ENCODE measurements around the gene NLGN1.
A peak's percentile ranks its signal among the peaks of the same experiment; 100 is the strongest.

Gene NLGN1

GRCh38 chr3:173875790-173876189 lies 478.2 kb downstream of the NLGN1 start:
- ATAC-seq, result no peak
- TF ChIP-seq ARNTL (CRISPR knock-in tag; IDR thresholded peaks at IDR 0.05; ENCODE audit: borderline replicate concordance, low read depth), result no peak
- TF ChIP-seq ISL1 (CRISPR knock-in tag; IDR thresholded peaks at IDR 0.05), result peak; percentile 55

GRCh38 chr3:173876476-173876875 lies 478.9 kb downstream of the NLGN1 start:
- TF ChIP-seq TCF4 (CRISPR knock-in tag; IDR thresholded peaks at IDR 0.05; ENCODE audit: borderline replicate concordance), result no peak
- TF ChIP-seq PPARA (CRISPR knock-in tag; IDR thresholded peaks at IDR 0.05; ENCODE audit: borderline replicate concordance), result no peak
- TF ChIP-seq OSR1 (CRISPR knock-in tag; IDR thresholded peaks at IDR 0.05), result no peak
- no peak for TF ChIP-seq RARB (CRISPR knock-in tag; IDR thresholded peaks at IDR 0.05)
- no peak for TF ChIP-seq ISL1 (CRISPR knock-in tag; IDR thresholded peaks at IDR 0.05)
- no peak for TF ChIP-seq BACH2 (CRISPR knock-in tag; IDR thresholded peaks at IDR 0.05; ENCODE audit: borderline replicate concordance)
- no peak for TF ChIP-seq ZFP30 (CRISPR knock-in tag; IDR thresholded peaks at IDR 0.05)
- TF ChIP-seq, protein P1, sequence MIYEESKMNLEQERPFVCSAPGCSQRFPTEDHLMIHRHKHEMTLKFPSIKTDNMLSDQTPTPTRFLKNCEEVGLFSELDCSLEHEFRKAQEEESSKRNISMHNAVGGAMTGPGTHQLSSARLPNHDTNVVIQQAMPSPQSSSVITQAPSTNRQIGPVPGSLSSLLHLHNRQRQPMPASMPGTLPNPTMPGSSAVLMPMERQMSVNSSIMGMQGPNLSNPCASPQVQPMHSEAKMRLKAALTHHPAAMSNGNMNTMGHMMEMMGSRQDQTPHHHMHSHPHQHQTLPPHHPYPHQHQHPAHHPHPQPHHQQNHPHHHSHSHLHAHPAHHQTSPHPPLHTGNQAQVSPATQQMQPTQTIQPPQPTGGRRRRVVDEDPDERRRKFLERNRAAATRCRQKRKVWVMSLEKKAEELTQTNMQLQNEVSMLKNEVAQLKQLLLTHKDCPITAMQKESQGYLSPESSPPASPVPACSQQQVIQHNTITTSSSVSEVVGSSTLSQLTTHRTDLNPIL (CRISPR knock-in tag; IDR thresholded peaks at IDR 0.05; ENCODE audit: low read depth), result no peak
- TF ChIP-seq ZNF70 (CRISPR knock-in tag; IDR thresholded peaks at IDR 0.05), result no peak
- TF ChIP-seq, protein P2, sequence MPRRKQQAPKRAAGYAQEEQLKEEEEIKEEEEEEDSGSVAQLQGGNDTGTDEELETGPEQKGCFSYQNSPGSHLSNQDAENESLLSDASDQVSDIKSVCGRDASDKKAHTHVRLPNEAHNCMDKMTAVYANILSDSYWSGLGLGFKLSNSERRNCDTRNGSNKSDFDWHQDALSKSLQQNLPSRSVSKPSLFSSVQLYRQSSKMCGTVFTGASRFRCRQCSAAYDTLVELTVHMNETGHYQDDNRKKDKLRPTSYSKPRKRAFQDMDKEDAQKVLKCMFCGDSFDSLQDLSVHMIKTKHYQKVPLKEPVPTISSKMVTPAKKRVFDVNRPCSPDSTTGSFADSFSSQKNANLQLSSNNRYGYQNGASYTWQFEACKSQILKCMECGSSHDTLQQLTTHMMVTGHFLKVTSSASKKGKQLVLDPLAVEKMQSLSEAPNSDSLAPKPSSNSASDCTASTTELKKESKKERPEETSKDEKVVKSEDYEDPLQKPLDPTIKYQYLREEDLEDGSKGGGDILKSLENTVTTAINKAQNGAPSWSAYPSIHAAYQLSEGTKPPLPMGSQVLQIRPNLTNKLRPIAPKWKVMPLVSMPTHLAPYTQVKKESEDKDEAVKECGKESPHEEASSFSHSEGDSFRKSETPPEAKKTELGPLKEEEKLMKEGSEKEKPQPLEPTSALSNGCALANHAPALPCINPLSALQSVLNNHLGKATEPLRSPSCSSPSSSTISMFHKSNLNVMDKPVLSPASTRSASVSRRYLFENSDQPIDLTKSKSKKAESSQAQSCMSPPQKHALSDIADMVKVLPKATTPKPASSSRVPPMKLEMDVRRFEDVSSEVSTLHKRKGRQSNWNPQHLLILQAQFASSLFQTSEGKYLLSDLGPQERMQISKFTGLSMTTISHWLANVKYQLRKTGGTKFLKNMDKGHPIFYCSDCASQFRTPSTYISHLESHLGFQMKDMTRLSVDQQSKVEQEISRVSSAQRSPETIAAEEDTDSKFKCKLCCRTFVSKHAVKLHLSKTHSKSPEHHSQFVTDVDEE (CRISPR knock-in tag; IDR thresholded peaks at IDR 0.05), result no peak
- no peak for TF ChIP-seq CSDC2 (CRISPR knock-in tag; IDR thresholded peaks at IDR 0.05)
- no peak for TF ChIP-seq ARNTL (CRISPR knock-in tag; IDR thresholded peaks at IDR 0.05; ENCODE audit: borderline replicate concordance, low read depth)
- TF ChIP-seq GLIS3 (CRISPR knock-in tag; IDR thresholded peaks at IDR 0.05), result no peak
- TF ChIP-seq ZNF8 (CRISPR knock-in tag; IDR thresholded peaks at IDR 0.05), result no peak
- no peak for TF ChIP-seq CSRNP3 (CRISPR knock-in tag; IDR thresholded peaks at IDR 0.05)
- no peak for TF ChIP-seq ESRRG (CRISPR knock-in tag; IDR thresholded peaks at IDR 0.05)

DNA sequence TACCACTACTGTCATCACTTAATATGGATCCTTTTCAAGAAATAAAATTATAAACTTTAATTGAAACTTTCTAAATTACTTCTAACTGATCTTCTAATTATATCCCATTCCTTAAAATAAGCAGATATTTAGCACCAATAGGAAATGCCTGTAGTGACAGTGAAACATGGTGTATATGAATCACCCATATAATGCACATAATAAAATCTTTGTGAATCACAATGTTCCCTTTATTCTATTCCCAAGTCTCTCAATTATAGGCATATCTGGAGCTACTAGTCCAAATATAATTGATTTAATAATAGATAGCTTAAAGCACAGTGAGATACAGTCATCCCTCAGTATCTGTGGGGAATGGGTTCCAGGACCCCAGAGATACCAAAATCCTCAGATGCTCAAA lies 490.3 kb downstream of the NLGN1 start:
- no peak for TF ChIP-seq CSDC2 (CRISPR knock-in tag; IDR thresholded peaks at IDR 0.05)

More at GRCh38 chr3:173876476-173876875, 478.9 kb downstream of the NLGN1 start:
- ATAC-seq, result no peak

DNA sequence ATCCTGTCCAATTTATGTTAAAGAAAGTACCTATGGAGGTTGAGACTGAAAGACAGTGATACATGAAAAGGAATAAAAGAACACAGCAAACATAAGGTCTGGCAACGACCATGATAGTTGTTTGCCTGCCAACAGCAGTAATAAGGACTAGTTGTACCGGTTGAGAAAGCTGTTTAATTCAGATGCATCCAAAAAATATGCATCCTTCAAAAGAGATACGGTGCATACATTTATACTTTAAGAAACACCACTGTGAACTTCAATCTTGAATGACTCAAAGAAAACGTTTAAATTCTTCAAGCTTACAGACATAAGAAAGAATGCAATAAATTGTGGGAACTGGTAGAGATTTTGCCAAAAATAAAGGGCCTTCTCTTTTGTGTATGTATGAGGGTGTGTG lies 492.1 kb downstream of the NLGN1 start:
- ATAC-seq, result no peak
- TF ChIP-seq ZFP30 (CRISPR knock-in tag; IDR thresholded peaks at IDR 0.05), result no peak
- no peak for TF ChIP-seq TOX (CRISPR knock-in tag; IDR thresholded peaks at IDR 0.05; ENCODE audit: borderline replicate concordance)
- TF ChIP-seq ZNF8 (CRISPR knock-in tag; IDR thresholded peaks at IDR 0.05), result no peak
- TF ChIP-seq, protein P3, sequence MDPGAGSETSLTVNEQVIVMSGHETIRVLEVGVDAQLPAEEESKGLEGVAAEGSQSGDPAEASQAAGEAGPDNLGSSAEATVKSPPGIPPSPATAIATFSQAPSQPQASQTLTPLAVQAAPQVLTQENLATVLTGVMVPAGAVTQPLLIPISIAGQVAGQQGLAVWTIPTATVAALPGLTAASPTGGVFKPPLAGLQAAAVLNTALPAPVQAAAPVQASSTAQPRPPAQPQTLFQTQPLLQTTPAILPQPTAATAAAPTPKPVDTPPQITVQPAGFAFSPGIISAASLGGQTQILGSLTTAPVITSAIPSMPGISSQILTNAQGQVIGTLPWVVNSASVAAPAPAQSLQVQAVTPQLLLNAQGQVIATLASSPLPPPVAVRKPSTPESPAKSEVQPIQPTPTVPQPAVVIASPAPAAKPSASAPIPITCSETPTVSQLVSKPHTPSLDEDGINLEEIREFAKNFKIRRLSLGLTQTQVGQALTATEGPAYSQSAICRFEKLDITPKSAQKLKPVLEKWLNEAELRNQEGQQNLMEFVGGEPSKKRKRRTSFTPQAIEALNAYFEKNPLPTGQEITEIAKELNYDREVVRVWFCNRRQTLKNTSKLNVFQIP (CRISPR knock-in tag; IDR thresholded peaks at IDR 0.05; ENCODE audit: borderline replicate concordance, low read depth), result no peak
- TF ChIP-seq ARNTL (CRISPR knock-in tag; IDR thresholded peaks at IDR 0.05; ENCODE audit: borderline replicate concordance, low read depth), result no peak
- TF ChIP-seq TCF4 (CRISPR knock-in tag; IDR thresholded peaks at IDR 0.05; ENCODE audit: borderline replicate concordance), result no peak
- TF ChIP-seq PPARA (CRISPR knock-in tag; IDR thresholded peaks at IDR 0.05; ENCODE audit: borderline replicate concordance), result no peak
- no peak for TF ChIP-seq ZC3H10 (CRISPR knock-in tag; IDR thresholded peaks at IDR 0.05)
- TF ChIP-seq SNAI2 (CRISPR knock-in tag; IDR thresholded peaks at IDR 0.05), result no peak
- no peak for TF ChIP-seq ZNF70 (CRISPR knock-in tag; IDR thresholded peaks at IDR 0.05)
- no peak for TF ChIP-seq OSR1 (CRISPR knock-in tag; IDR thresholded peaks at IDR 0.05)
- TF ChIP-seq PATZ1 (CRISPR knock-in tag; IDR thresholded peaks at IDR 0.05; ENCODE audit: borderline replicate concordance), result no peak
- TF ChIP-seq GLIS3 (CRISPR knock-in tag; IDR thresholded peaks at IDR 0.05), result no peak
- TF ChIP-seq ZNF565 (CRISPR knock-in tag; conservative IDR thresholded peaks at IDR 0.05; ENCODE audit: low read depth), result no peak
- TF ChIP-seq, protein P2 (CRISPR knock-in tag; IDR thresholded peaks at IDR 0.05), result no peak
- no peak for TF ChIP-seq ESRRG (CRISPR knock-in tag; IDR thresholded peaks at IDR 0.05)
- TF ChIP-seq ISL1 (CRISPR knock-in tag; IDR thresholded peaks at IDR 0.05), result no peak
- TF ChIP-seq, protein P1 (CRISPR knock-in tag; IDR thresholded peaks at IDR 0.05; ENCODE audit: low read depth), result no peak

More for the DNA sequence above, 490.3 kb downstream of the NLGN1 start:
- ATAC-seq, result no peak

All from SK-N-SH treated with all-trans-retinoic acid at 6 μM for 48 hours (cell line).